OCI-LY3 (cell line): ENCODE results near the gene KCNJ12.
"Not testable (repeated sequence)": the region's sequence is repeated elsewhere in the genome, so short reads cannot be mapped to it uniquely, and the experiment has no call there.

Source experiments
- H2AFZ ChIP-seq: fragments of 200-600, 300-600 bp; shearing (Covaris generic); 2 replicates; pipeline ENCODE4 v1.6.0; 2014; ENCODE audit warnings: antibody characterized with exemption, low read depth, low read length
- H3K27ac ChIP-seq: fragments of 200-600, 300-600 bp; sonication (generic); 2 replicates; pipeline ENCODE4 v1.5.1; 2014; ENCODE audit warnings: mild to moderate bottlenecking, low read length, moderate library complexity, mixed read lengths
- H3K27me3 ChIP-seq: fragments of 200-600, 300-600 bp; sonication (generic); 2 replicates; pipeline ENCODE4 v1.6.1; 2014; ENCODE audit warnings: low read depth, low read length, mixed read lengths
- H3K36me3 ChIP-seq: fragments of 200-600, 300-600 bp; sonication (generic); replicated peaks from 2 replicates; pipeline ENCODE3; 2014; ENCODE audit warnings: low read depth, low read length, mixed read lengths
- H3K4me1 ChIP-seq: fragments of 300-600, 200-600 bp; sonication (generic); 2 replicates; pipeline ENCODE4 v1.6.1; 2014; ENCODE audit warnings: low read length, mixed read lengths
- H3K4me2 ChIP-seq: fragments of 200-600, 300-600 bp; sonication (generic); 2 replicates; pipeline ENCODE4 v1.6.1; 2014; ENCODE audit warnings: low read length, mixed read lengths
- H3K4me3 ChIP-seq: fragments of 300-600, 200-600 bp; sonication (generic); 2 replicates; pipeline ENCODE4 v1.5.1; 2014; ENCODE audit warnings: antibody characterized with exemption, mild to moderate bottlenecking, low read length, moderate library complexity
- H3K79me2 ChIP-seq: fragments of 300-600, 200-600 bp; shearing (Covaris generic); 2 replicates; pipeline ENCODE4 v1.6.1; 2014; ENCODE audit warnings: mild to moderate bottlenecking, low read length, mixed read lengths
- H3K9ac ChIP-seq: fragments of 300-600, 200-600 bp; shearing (Covaris generic); 2 replicates; pipeline ENCODE4 v1.6.0; 2014; ENCODE audit warnings: mild to moderate bottlenecking, low read length, moderate library complexity
- H3K9me3 ChIP-seq: fragments of 200-600, 300-600 bp; shearing (Covaris generic); 2 replicates; pipeline ENCODE4 v1.6.1; 2014; ENCODE audit warnings: low read length, mixed read lengths; ENCODE audit not compliant: insufficient read depth
- H4K20me1 ChIP-seq: fragments of 200-600, 300-600 bp; sonication (generic); 2 replicates; pipeline ENCODE4 v1.6.1; 2016; ENCODE audit warnings: low read length, mixed read lengths; ENCODE audit not compliant: insufficient read depth
- EZH2phosphoT487 ChIP-seq: fragments of 200-600 bp; shearing (Covaris generic); IDR thresholded peaks from 2 replicates; pipeline ENCODE4 v1.6.1; 2018; ENCODE audit warnings: antibody characterized with exemption, mixed run types, low read depth
- TF ChIP-seq, protein P1 (sequence below): fragments of 200-600, 300-600 bp; sonication (generic); IDR thresholded peaks from 2 replicates; pipeline ENCODE4 v1.5.1; 2014; ENCODE audit warnings: antibody characterized with exemption, low read length, low read depth

Gene KCNJ12

GRCh38 chr17:21376081-21376758 lies at the start of gene KCNJ12:
Gene KCNJ12 (plus strand): TSS chr17:21376357. CDS start chr17:21415343, 38,986 bp downstream.
- H3K79me2 ChIP-seq: no peaks in the 10 kb centered on the region
- no peaks in the 10 kb centered on the region for H3K27me3 ChIP-seq
- H3K36me3 ChIP-seq: no peaks in the 10 kb centered on the region
- peaks cover 7% of the 10 kb centered on the region for H3K4me1 ChIP-seq
- no peak for TF ChIP-seq EZH2phosphoT487
- TF ChIP-seq, protein P1, sequence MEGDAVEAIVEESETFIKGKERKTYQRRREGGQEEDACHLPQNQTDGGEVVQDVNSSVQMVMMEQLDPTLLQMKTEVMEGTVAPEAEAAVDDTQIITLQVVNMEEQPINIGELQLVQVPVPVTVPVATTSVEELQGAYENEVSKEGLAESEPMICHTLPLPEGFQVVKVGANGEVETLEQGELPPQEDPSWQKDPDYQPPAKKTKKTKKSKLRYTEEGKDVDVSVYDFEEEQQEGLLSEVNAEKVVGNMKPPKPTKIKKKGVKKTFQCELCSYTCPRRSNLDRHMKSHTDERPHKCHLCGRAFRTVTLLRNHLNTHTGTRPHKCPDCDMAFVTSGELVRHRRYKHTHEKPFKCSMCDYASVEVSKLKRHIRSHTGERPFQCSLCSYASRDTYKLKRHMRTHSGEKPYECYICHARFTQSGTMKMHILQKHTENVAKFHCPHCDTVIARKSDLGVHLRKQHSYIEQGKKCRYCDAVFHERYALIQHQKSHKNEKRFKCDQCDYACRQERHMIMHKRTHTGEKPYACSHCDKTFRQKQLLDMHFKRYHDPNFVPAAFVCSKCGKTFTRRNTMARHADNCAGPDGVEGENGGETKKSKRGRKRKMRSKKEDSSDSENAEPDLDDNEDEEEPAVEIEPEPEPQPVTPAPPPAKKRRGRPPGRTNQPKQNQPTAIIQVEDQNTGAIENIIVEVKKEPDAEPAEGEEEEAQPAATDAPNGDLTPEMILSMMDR: no peak
- H3K4me2 ChIP-seq: no peak within 1 kb of the TSS
- no peaks in the 10 kb centered on the region for H3K9me3 ChIP-seq
- H3K9ac ChIP-seq: no peak within 1 kb of the TSS
- no peak within 1 kb of the TSS for H3K4me3 ChIP-seq
- no peak within 1 kb of the TSS for H3K27ac ChIP-seq
- H2AFZ ChIP-seq: no peak within 1 kb of the TSS
- H4K20me1 ChIP-seq: no peaks in the 10 kb centered on the region

DNA sequence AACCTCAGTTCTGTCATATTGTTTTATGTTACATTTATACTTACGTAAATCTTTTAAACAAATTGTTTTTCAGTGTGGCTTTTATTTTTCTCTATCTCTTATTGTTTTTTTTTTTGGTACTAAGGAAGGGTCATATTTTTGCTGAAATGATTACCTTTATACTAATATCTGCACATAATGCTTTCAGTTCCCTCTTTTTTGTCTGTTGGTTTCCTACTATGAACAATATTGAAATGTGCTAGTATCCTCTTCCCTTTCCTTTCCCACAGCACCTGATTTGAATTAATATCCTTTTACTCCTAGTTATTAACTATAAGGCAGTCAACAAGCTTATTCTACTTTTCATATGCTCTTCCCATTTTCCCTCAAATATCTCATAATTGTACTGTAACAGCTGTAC lies 48.2 kb upstream of the KCNJ12 start:
- not testable (repeated sequence) for H3K27me3 ChIP-seq, H3K79me2 ChIP-seq, H3K36me3 ChIP-seq, H3K9ac ChIP-seq, H3K9me3 ChIP-seq, H3K27ac ChIP-seq, H3K4me3 ChIP-seq, H4K20me1 ChIP-seq, H3K4me2 ChIP-seq, H2AFZ ChIP-seq, H3K4me1 ChIP-seq

DNA sequence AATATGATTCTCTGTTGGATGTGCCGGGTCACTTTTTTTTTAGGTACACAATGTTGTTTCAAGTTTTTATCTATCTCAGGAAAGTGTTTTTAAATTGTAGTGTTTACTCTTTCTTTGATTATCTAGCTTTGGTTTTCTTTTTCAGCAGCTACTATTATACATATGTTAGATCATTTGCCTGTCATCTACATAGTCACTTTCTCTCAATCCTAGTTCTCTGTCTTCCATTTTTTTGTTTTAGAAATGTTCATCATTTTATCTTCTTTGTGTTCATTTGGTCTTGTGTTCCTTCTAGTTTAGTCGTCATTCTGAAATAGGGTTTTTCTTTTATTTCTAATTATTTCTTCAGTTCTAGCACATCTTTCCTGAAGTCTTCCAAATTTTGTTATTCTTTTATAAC lies 47.4 kb upstream of the KCNJ12 start:
- H3K36me3 ChIP-seq, H3K79me2 ChIP-seq, H3K27ac ChIP-seq, H3K4me1 ChIP-seq, H2AFZ ChIP-seq, H3K4me2 ChIP-seq, H3K27me3 ChIP-seq, H4K20me1 ChIP-seq, H3K4me3 ChIP-seq, H3K9me3 ChIP-seq, H3K9ac ChIP-seq: not testable (repeated sequence)

GRCh38 chr17:21330436-21331160 lies 45.6 kb upstream of the KCNJ12 start:
- Histone ChIP-seq H3K4me1 (no peaks in the 10 kb centered on the region), H2AFZ (no peak overlapping the region), H3K27ac (no peak overlapping the region), H3K27me3 (no peaks in the 10 kb centered on the region), H3K4me2 (no peak overlapping the region), H3K79me2 (no peaks in the 10 kb centered on the region), H3K4me3 (no peak overlapping the region), H3K36me3 (no peaks in the 10 kb centered on the region), H3K9me3 (no peaks in the 10 kb centered on the region), H4K20me1 (no peaks in the 10 kb centered on the region), H3K9ac (no peak overlapping the region)
- TF ChIP-seq, protein P1: no peak
- no peak for TF ChIP-seq EZH2phosphoT487

GRCh38 chr17:21336541-21337294 lies 39.4 kb upstream of the KCNJ12 start:
- not testable (repeated sequence) for H4K20me1 ChIP-seq, H3K27me3 ChIP-seq, H3K36me3 ChIP-seq

GRCh38 chr17:21337981-21338625 lies 38.1 kb upstream of the KCNJ12 start:
- H2AFZ ChIP-seq, H3K27ac ChIP-seq, H3K27me3 ChIP-seq, H3K4me1 ChIP-seq, H3K4me3 ChIP-seq, H3K9me3 ChIP-seq, H3K9ac ChIP-seq, H4K20me1 ChIP-seq, H3K79me2 ChIP-seq, H3K4me2 ChIP-seq, H3K36me3 ChIP-seq: not testable (repeated sequence)

More at GRCh38 chr17:21336541-21337294, 39.4 kb upstream of the KCNJ12 start:
- not testable (repeated sequence) for H3K4me3 ChIP-seq, H2AFZ ChIP-seq, H3K4me2 ChIP-seq, H3K27ac ChIP-seq, H3K9ac ChIP-seq, H3K79me2 ChIP-seq, H3K9me3 ChIP-seq, H3K4me1 ChIP-seq
